ENCODE results near the gene NAA40.

NAA40 gene

GRCh38 chr11:63938479-63939396 is at the start of gene NAA40:
TSS of gene NAA40 (plus strand) at chr11:63939002. CDS start at chr11:63939097, 95 bp downstream.
- no peak for TF ChIP-seq CTCF (IDR thresholded peaks at IDR 0.05; ENCODE audit: control insufficient read depth, insufficient read depth, low read depth, low read length, missing control alignments)
- H3K4me3 ChIP-seq (ENCODE audit: control insufficient read depth, low read depth, low read length), result peak within 1 kb of the TSS; percentile 89
- peak; percentile 73 for DNase-seq (ENCODE audit: low read depth)

GRCh38 chr11:63889344-63889743 is 49.5 kb upstream of the NAA40 start:
- TF ChIP-seq CTCF (IDR thresholded peaks at IDR 0.05; ENCODE audit: control insufficient read depth, insufficient read depth, low read depth, low read length, missing control alignments), result no peak
- DNase-seq (ENCODE audit: low read depth), result no peak
- H3K4me3 ChIP-seq (ENCODE audit: control insufficient read depth, low read depth, low read length), result no peak overlapping the region

GRCh38 chr11:63890368-63890767 is 48.4 kb upstream of the NAA40 start:
- no peak for TF ChIP-seq CTCF (IDR thresholded peaks at IDR 0.05; ENCODE audit: control insufficient read depth, insufficient read depth, low read depth, low read length, missing control alignments)
- DNase-seq (ENCODE audit: low read depth), result no peak
- H3K4me3 ChIP-seq (ENCODE audit: control insufficient read depth, low read depth, low read length), result no peak overlapping the region

GRCh38 chr11:63892228-63892627 is 46.6 kb upstream of the NAA40 start:
- no peak for TF ChIP-seq CTCF (IDR thresholded peaks at IDR 0.05; ENCODE audit: control insufficient read depth, insufficient read depth, low read depth, low read length, missing control alignments)
- no peak for DNase-seq (ENCODE audit: low read depth)
- no peak overlapping the region for H3K4me3 ChIP-seq (ENCODE audit: control insufficient read depth, low read depth, low read length)

GRCh38 chr11:63893355-63893754 is 45.4 kb upstream of the NAA40 start:
- H3K4me3 ChIP-seq (ENCODE audit: control insufficient read depth, low read depth, low read length), result no peak overlapping the region
- no peak for TF ChIP-seq CTCF (IDR thresholded peaks at IDR 0.05; ENCODE audit: control insufficient read depth, insufficient read depth, low read depth, low read length, missing control alignments)
- DNase-seq (ENCODE audit: low read depth), result no peak

GRCh38 chr11:63896071-63896470 is 42.7 kb upstream of the NAA40 start:
- no peak for DNase-seq (ENCODE audit: low read depth)
- no peak overlapping the region for H3K4me3 ChIP-seq (ENCODE audit: control insufficient read depth, low read depth, low read length)
- TF ChIP-seq CTCF (IDR thresholded peaks at IDR 0.05; ENCODE audit: control insufficient read depth, insufficient read depth, low read depth, low read length, missing control alignments), result no peak

Data from AG09309 (cell line).